ENCODE data around the gene ALG2.

The ALG2 gene

GRCh38 chr9:99185934-99186333 lies 35.8 kb downstream of the ALG2 start:
- no peak for TF ChIP-seq CTCF (IDR thresholded peaks at IDR 0.05; ENCODE audit: borderline replicate concordance, insufficient read depth, low read depth, low read length)
- no peak overlapping the region for H3K4me3 ChIP-seq (ENCODE audit: low read depth, low read length)

GRCh38 chr9:99185348-99185632 lies 36.5 kb downstream of the ALG2 start:
- no peak for TF ChIP-seq CTCF (IDR thresholded peaks at IDR 0.05; ENCODE audit: borderline replicate concordance, insufficient read depth, low read depth, low read length)
- H3K4me3 ChIP-seq (ENCODE audit: low read depth, low read length): no peak overlapping the region

- no peak overlapping the region for H3K4me3 ChIP-seq (ENCODE audit: low read depth, low read length)
- peak; percentile 87 for TF ChIP-seq CTCF (IDR thresholded peaks at IDR 0.05; ENCODE audit: borderline replicate concordance, insufficient read depth, low read depth, low read length)
Measured at GRCh38 chr9:99184475-99185347, 37.0 kb downstream of the ALG2 start.

- H3K4me3 ChIP-seq (ENCODE audit: low read depth, low read length): no peak overlapping the region
- TF ChIP-seq CTCF (IDR thresholded peaks at IDR 0.05; ENCODE audit: borderline replicate concordance, insufficient read depth, low read depth, low read length): no peak
Measured at GRCh38 chr9:99184110-99184474, 37.6 kb downstream of the ALG2 start.

- TF ChIP-seq CTCF (IDR thresholded peaks at IDR 0.05; ENCODE audit: borderline replicate concordance, insufficient read depth, low read depth, low read length): no peak
- H3K4me3 ChIP-seq (ENCODE audit: low read depth, low read length): no peak overlapping the region
Measured at GRCh38 chr9:99183616-99184015, 38.1 kb downstream of the ALG2 start.

GRCh38 chr9:99182356-99182755 lies 39.4 kb downstream of the ALG2 start:
- H3K4me3 ChIP-seq (ENCODE audit: low read depth, low read length): no peak overlapping the region
- no peak for TF ChIP-seq CTCF (IDR thresholded peaks at IDR 0.05; ENCODE audit: borderline replicate concordance, insufficient read depth, low read depth, low read length)

GRCh38 chr9:99181621-99182020 lies 40.1 kb downstream of the ALG2 start:
- no peak for TF ChIP-seq CTCF (IDR thresholded peaks at IDR 0.05; ENCODE audit: borderline replicate concordance, insufficient read depth, low read depth, low read length)
- no peak overlapping the region for H3K4me3 ChIP-seq (ENCODE audit: low read depth, low read length)
